Hepatocyte (in vitro differentiated cells): ENCODE results near the gene DSCAM.

ENCODE experiments used
- EZH2 ChIP-seq: fragments of 200-600 bp; sonication (generic); IDR thresholded peaks from 2 replicates; pipeline ENCODE4 v1.6.1; 2016; ENCODE audit warnings: antibody characterized with exemption, mild to moderate bottlenecking, borderline replicate concordance
- EZH2phosphoT487 ChIP-seq: fragments of 200-600 bp; sonication (generic); IDR thresholded peaks from one replicate; pipeline ENCODE4 v1.6.1; 2018; ENCODE audit warnings: antibody characterized with exemption, mild to moderate bottlenecking, low read depth, moderate library complexity; ENCODE audit not compliant: unreplicated experiment, severe bottlenecking
- TF ChIP-seq, protein P1 (sequence below): fragments of 200-600 bp; sonication (generic); IDR thresholded peaks from 2 replicates; pipeline ENCODE4 v1.5.1; 2016; ENCODE audit warnings: antibody characterized with exemption, mild to moderate bottlenecking; ENCODE audit not compliant: poor library complexity

DNA sequence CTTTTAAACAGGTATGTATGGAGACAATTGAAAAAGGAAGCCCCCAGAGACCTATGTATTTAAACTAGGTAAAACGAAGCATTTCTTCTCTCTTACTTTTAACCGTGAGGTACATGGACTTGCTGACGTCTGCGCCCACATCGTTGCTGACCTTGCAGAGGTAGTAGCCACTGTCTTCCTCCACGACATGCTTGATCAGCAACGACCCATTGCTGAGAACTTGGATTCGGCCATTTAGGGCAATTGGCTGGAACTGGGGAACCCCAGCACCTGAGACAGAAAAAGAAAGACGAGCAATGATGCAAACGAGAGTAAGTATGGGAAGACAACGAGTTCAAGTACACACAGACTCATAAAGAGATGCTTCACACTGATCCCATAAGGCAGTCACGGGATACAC lies 571.0 kb downstream of the DSCAM start:
- TF ChIP-seq, protein P1, sequence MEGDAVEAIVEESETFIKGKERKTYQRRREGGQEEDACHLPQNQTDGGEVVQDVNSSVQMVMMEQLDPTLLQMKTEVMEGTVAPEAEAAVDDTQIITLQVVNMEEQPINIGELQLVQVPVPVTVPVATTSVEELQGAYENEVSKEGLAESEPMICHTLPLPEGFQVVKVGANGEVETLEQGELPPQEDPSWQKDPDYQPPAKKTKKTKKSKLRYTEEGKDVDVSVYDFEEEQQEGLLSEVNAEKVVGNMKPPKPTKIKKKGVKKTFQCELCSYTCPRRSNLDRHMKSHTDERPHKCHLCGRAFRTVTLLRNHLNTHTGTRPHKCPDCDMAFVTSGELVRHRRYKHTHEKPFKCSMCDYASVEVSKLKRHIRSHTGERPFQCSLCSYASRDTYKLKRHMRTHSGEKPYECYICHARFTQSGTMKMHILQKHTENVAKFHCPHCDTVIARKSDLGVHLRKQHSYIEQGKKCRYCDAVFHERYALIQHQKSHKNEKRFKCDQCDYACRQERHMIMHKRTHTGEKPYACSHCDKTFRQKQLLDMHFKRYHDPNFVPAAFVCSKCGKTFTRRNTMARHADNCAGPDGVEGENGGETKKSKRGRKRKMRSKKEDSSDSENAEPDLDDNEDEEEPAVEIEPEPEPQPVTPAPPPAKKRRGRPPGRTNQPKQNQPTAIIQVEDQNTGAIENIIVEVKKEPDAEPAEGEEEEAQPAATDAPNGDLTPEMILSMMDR: no peak
- TF ChIP-seq EZH2: no peak
- TF ChIP-seq EZH2phosphoT487: no peak
